Measurements from ENCODE around the gene BCAS1. TPM values are rescaled to one million over a fixed set of nuclear protein-coding genes. Genes with fewer than 3 reads are reported as not detected.
A peak's percentile ranks its signal among the peaks of the same experiment; 100 is the strongest.

The BCAS1 gene
- total RNA-seq, 2 experiments from 2014 or later, result 0.06 TPM; not detected in 1

DNA sequence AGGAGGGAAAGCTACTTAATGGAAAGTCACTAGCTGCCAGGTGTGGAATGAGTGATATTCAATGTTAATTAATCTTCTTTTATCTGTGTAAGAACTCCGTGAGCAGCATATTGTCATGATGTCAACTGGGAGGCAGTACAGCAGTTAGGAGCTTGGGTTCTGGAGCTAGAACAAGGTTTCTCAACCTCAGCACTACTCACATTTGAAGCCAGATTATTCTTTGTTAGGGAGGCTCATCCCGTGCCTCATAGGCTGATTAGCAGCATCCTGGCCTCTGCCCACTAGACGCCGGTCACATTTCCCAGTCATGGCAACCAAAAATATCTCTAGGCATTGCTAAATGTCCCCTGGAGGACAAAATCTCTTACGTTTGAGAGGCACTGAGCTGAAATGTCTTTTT lies 41.2 kb downstream of the BCAS1 start:
- no peak overlapping the region for H3K27ac Mint-ChIP-seq
- no peaks in the 10 kb centered on the region for H3K4me1 Mint-ChIP-seq
- no peaks in the 10 kb centered on the region for H3K36me3 Mint-ChIP-seq (ENCODE audit: low read depth)
- peaks cover 23% of the 10 kb centered on the region for H3K27me3 Mint-ChIP-seq
- H3K9me3 Mint-ChIP-seq, result peaks cover 4% of the 10 kb centered on the region
- DNase-seq, result no peak
- H3K4me3 Mint-ChIP-seq, result no peak overlapping the region
- CTCF ChIA-PET, result interaction anchor here (1.2 kb wide), 1 partner anchor 84 kb away, joined by 3 read pairs; no protein-coding TSS in a partner anchor
- POLR2A ChIA-PET, result no interaction called here

DNA sequence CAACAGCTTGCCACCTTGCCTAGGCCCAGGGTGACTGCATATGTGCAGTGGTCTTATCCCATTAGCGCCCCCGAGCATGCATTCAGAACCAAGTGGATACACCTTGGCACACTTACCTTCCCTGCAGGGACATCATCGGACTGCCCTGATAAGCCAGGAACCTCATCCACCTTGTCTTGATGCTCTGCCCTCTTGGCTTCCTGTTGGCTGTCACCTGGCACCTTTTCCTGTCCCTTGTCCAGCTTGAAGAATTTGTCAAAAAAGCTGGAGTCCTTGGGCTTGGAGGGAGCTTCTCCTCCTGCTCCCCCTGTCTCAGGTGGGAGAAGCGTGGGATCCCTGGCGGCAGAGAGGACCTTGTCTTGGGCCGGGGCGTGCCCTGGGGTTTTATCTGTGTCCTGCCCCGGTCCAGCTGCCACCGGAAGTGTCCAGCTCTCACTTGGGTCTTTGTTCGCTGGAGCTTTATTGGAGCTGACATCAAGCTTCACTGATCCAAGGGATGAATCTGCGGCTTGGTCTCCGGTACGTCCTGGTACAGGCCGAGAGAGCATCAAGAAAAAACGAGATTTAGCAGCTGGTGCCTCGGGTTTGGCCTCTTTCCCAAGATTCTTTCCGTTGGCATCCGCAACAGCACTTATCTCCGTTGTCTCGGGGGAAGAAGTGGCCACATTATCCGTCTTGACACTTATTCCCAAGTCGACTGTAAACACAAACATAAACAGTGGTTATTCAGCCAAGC lies 42.0 kb downstream of the BCAS1 start:
- POLR2A ChIA-PET, result no interaction called here
- no peak overlapping the region for H3K4me3 Mint-ChIP-seq
- CTCF ChIA-PET, result interaction anchor here (0.6 to 1.2 kb wide), 2 partner anchors 83 to 537 kb away, joined by 3 to 4 read pairs; no protein-coding TSS in a partner anchor
- peaks cover 4% of the 10 kb centered on the region for H3K9me3 Mint-ChIP-seq
- DNase-seq, result no peak
- H3K36me3 Mint-ChIP-seq (ENCODE audit: low read depth), result no peaks in the 10 kb centered on the region
- peaks cover 20% of the 10 kb centered on the region for H3K27me3 Mint-ChIP-seq
- no peak overlapping the region for H3K27ac Mint-ChIP-seq
- no peaks in the 10 kb centered on the region for H3K4me1 Mint-ChIP-seq

DNA sequence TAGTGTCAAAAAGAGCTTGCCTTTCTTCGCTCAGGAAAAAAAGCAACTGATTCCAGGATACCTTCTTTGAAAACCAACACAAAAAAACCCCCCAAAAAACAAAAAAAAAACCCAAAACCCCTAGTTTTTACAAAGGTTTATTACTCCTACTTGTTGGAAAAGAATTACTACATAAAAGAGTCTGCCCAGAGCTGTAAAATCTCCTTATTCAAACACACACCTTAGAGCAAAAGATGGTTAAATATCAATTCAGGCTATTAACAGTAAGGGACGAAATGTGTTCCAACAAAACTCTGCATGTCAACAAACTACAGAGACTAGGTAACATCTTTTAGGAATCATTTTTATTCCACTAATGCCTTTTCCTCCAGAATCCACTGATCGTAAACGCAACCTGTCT lies 42.7 kb downstream of the BCAS1 start:
- peaks cover 4% of the 10 kb centered on the region for H3K9me3 Mint-ChIP-seq
- DNase-seq, result no peak
- H3K27me3 Mint-ChIP-seq, result peaks cover 21% of the 10 kb centered on the region
- no peaks in the 10 kb centered on the region for H3K4me1 Mint-ChIP-seq
- H3K36me3 Mint-ChIP-seq (ENCODE audit: low read depth), result no peaks in the 10 kb centered on the region
- H3K4me3 Mint-ChIP-seq, result no peak overlapping the region
- H3K27ac Mint-ChIP-seq, result no peak overlapping the region
- CTCF ChIA-PET, result no interaction called here
- POLR2A ChIA-PET, result no interaction called here

DNA sequence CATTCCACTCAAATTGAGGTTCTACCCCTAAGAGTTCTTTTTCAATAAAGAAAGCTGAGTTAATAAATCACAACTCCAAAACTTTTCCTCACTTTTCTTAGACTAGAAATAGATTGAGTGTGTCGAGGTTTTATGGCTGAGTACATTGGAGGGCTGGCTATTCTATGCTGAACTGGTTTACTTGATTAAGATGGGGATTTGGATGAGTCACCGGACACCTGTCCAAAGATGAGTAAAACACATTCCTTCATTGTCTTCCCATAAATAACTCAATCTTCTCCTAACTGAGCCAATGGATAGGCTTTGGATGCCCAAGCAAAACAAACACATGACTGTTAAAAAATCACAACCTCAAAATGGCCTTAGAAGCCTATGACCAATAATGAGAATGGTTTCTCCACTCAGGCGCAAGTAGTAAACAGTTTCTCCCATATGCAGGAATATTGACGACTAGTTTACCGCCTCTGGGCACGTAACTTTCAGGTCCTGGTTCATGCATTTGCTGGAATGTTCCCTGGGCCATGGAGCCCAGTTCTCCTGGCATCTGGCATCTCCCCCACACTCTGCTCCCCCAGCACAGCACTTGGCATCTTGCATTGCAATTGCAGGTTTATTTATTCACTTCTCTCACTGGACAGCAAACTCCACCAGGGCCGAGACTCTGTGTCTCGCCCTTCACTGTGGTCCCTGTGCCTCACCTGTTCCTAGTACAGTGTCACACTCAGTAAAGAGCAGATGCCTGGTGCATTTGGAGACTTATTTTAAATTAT lies 43.9 kb downstream of the BCAS1 start:
- ChIA-PET POLR2A (no interaction called here), CTCF (no interaction called here)
- Mint-ChIP-seq H3K4me1 (no peaks in the 10 kb centered on the region), H3K27me3 (peaks cover 18% of the 10 kb centered on the region), H3K4me3 (no peak overlapping the region), H3K9me3 (no peaks in the 10 kb centered on the region), H3K36me3 (ENCODE audit: low read depth) (no peaks in the 10 kb centered on the region), H3K27ac (no peak overlapping the region)
- no peak for DNase-seq

DNA sequence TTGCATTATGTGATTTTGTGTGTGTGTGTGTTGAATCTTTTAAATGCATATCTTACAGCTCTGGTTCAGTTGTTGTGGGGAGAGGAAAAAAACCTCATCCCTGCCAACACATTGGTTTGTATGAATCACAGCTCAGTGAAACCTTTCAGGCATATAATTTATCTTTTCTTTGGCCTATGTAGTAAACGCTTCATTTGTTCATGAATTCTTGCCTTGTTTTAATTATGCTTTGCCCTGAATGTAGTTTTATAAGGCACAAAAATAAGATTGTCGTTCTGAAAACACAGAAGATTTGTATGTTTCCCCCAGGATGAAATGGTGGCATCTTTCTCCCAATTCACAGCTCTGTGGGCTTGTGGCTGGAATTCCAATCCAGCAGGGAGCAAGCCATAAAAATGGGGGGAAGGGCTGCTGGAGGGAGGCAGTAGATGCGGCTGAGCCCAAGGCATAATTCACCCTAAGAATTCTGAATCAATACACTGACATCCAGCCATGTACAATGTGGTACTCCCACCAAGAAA lies 45.1 kb downstream of the BCAS1 start:
- Mint-ChIP-seq H3K27me3 (peaks cover 14% of the 10 kb centered on the region), H3K36me3 (ENCODE audit: low read depth) (no peaks in the 10 kb centered on the region), H3K4me3 (no peak overlapping the region), H3K4me1 (no peaks in the 10 kb centered on the region), H3K27ac (no peak overlapping the region), H3K9me3 (no peaks in the 10 kb centered on the region)
- no peak for DNase-seq
- POLR2A ChIA-PET, result no interaction called here
- CTCF ChIA-PET, result interaction anchor here (1.7 kb wide), 1 partner anchor 74 kb away, joined by 4 read pairs; no protein-coding TSS in a partner anchor

DNA sequence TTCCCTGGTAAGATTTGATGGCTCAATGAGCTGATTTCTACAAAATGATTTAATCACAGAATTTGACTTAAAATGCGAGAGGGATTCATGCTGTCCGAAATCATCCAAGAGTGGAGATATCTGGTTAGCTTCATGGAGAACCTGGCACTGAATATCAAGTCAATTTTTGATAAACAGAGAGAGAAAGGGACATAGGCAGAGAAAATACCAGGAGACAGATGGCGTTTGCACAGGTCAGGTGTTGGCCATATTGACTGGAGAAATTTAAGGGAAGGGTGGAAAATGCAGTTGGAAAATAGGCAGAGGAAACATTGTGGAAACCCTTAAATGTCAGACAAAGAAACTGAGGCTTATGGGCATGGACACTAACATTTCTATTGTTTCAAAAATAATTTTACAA lies 47.0 kb downstream of the BCAS1 start:
- Mint-ChIP-seq H3K9me3 (no peaks in the 10 kb centered on the region), H3K4me3 (no peak overlapping the region), H3K4me1 (no peaks in the 10 kb centered on the region), H3K27ac (no peak overlapping the region), H3K27me3 (peaks cover 12% of the 10 kb centered on the region), H3K36me3 (ENCODE audit: low read depth) (no peaks in the 10 kb centered on the region)
- ChIA-PET CTCF (interaction anchor here (1.4 kb wide), 1 partner anchor 8 kb away, joined by 3 read pairs; no protein-coding TSS in a partner anchor), POLR2A (no interaction called here)
- no peak for DNase-seq

DNA sequence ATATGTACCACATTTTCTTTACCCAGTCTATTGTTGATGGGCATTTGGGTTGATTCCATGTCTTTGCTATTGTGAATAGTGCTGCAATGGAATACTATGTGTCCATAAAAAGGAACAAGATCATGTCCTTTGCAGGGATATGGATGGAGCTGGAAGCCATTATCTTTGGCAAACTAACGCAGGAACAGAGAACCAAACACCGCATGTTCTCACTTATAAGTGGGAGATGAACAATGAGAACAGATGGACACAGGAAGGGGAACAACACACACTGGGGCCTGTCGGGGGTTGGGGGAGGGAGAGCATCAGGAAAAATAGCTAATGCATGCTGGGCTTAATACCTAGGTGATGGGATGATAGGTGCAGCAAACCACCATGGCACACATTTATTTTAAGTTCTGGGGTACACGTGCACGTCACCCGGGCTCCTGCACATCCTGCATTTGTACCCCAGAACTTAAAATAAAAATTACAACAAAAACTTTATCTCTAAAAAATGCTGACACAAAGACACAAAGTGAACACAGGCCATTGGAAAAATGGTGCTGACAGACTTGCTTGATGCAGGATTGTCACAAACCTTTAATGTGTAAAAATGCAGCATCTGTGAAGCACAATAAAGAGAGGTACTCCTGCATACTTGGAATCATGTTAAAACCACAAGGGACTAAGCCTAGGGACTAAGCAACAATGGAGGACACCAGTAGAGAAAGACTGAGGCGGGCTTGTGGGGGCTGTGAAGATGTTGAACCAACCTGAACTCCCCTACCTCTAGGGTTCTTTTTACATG lies 48.8 kb downstream of the BCAS1 start:
- DNase-seq, result no peak
- H3K27me3 Mint-ChIP-seq, result peaks cover 14% of the 10 kb centered on the region
- H3K4me1 Mint-ChIP-seq, result peaks cover 8% of the 10 kb centered on the region
- no peaks in the 10 kb centered on the region for H3K36me3 Mint-ChIP-seq (ENCODE audit: low read depth)
- H3K4me3 Mint-ChIP-seq, result no peak overlapping the region
- POLR2A ChIA-PET, result no interaction called here
- H3K9me3 Mint-ChIP-seq, result no peaks in the 10 kb centered on the region
- no peak overlapping the region for H3K27ac Mint-ChIP-seq
- CTCF ChIA-PET, result no interaction called here

DNA sequence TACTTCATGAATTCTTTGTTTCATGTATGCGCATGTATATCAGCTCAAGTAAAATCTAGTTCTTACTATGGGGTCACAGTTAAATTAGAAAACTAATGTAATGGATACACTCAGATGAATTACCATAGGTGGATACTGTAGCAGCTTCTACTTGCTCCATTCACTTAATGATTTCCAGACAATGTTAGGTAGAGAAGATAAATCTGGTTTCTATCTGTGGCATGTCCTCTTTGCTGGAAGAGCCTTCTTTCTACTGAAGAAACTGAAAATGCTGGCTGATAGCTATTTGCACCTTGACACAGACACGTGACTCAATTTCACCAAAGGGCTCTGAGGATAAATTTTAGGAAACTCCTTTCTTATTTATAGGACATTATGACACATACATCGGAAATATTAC lies 49.5 kb downstream of the BCAS1 start:
- H3K27me3 Mint-ChIP-seq, result peaks cover 8% of the 10 kb centered on the region
- ChIA-PET CTCF (no interaction called here), POLR2A (no interaction called here)
- peaks cover 8% of the 10 kb centered on the region for H3K4me1 Mint-ChIP-seq
- H3K27ac Mint-ChIP-seq, result no peak overlapping the region
- no peak overlapping the region for H3K4me3 Mint-ChIP-seq
- no peaks in the 10 kb centered on the region for H3K36me3 Mint-ChIP-seq (ENCODE audit: low read depth)
- no peaks in the 10 kb centered on the region for H3K9me3 Mint-ChIP-seq
- no peak for DNase-seq

DNA sequence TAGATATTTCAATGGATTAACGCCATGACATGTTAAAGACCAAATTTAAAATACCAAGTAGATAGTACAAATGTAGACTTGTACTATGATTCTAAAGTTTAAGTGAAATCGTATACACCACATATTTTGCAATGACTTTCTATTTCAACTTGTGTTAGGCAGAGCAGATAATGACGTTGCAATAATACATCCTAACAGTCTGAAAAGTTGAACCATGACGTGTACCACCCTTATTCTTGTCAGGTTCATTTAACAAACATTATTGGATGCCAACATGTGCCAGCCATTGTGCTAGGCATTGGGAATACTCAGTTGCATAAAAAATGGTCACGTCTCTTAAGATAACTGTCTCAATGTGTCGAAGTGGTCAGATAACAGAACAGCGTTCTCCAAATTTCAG lies 50.0 kb downstream of the BCAS1 start:
- H3K27me3 Mint-ChIP-seq, result peaks cover 7% of the 10 kb centered on the region
- CTCF ChIA-PET, result no interaction called here
- no peak overlapping the region for H3K27ac Mint-ChIP-seq
- H3K4me3 Mint-ChIP-seq, result no peak overlapping the region
- no peak for DNase-seq
- peaks cover 8% of the 10 kb centered on the region for H3K4me1 Mint-ChIP-seq
- no peaks in the 10 kb centered on the region for H3K36me3 Mint-ChIP-seq (ENCODE audit: low read depth)
- H3K9me3 Mint-ChIP-seq, result no peaks in the 10 kb centered on the region
- POLR2A ChIA-PET, result no interaction called here

DNA sequence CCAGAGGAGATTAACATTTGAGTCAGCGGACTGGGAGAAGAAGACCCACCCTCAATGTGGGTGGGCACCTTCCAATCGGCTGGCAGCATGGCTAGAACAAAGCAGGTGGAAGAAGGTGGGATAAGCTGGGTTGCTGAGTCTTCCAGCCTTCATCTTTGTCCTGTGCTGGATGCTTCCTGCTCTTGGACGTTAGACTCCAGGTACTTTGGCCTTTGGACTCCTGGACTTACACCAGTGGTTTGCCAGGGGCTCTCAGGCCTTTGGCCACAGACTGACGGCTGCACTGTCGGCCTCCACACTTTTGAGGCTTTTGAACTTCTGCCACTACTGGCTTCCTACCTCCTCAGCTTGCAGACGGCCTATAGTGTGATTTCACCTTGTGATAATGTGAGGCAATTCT lies 50.8 kb downstream of the BCAS1 start:
- peaks cover 8% of the 10 kb centered on the region for H3K4me1 Mint-ChIP-seq
- no peak for DNase-seq
- POLR2A ChIA-PET, result no interaction called here
- no peak overlapping the region for H3K4me3 Mint-ChIP-seq
- H3K9me3 Mint-ChIP-seq, result no peaks in the 10 kb centered on the region
- H3K27me3 Mint-ChIP-seq, result peaks cover 7% of the 10 kb centered on the region
- CTCF ChIA-PET, result interaction anchor here (0.6 kb wide), 1 partner anchor 188 kb away, joined by 3 read pairs; the partner anchor contains the start of gene PFDN4
- H3K27ac Mint-ChIP-seq, result no peak overlapping the region
- no peaks in the 10 kb centered on the region for H3K36me3 Mint-ChIP-seq (ENCODE audit: low read depth)

DNA sequence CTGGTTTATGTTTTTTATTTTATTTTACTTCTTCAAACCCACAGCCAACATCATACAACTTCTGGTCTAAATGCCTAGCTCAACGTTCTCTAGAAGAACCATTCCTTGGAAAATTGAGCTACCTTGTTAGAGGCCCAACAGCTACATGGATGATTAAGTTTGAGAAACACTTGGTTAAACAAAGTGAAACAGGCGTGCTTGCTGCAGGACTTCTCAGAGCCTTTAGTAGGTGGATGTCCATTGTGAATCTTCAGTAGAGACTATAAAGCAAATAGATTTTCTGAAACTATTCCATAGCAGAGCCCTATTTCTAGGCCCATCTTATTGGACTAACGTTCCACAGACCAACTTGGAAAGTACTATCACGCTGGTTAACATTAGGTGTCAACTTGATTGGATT lies 51.3 kb downstream of the BCAS1 start:
- no peak overlapping the region for H3K4me3 Mint-ChIP-seq
- peaks cover 7% of the 10 kb centered on the region for H3K27me3 Mint-ChIP-seq
- no peaks in the 10 kb centered on the region for H3K36me3 Mint-ChIP-seq (ENCODE audit: low read depth)
- DNase-seq, result no peak
- no peak overlapping the region for H3K27ac Mint-ChIP-seq
- CTCF ChIA-PET, result interaction anchor here (0.6 kb wide), 1 partner anchor 189 kb away, joined by 3 read pairs; the partner anchor contains the start of gene PFDN4
- H3K4me1 Mint-ChIP-seq, result peaks cover 8% of the 10 kb centered on the region
- POLR2A ChIA-PET, result no interaction called here
- no peaks in the 10 kb centered on the region for H3K9me3 Mint-ChIP-seq

DNA sequence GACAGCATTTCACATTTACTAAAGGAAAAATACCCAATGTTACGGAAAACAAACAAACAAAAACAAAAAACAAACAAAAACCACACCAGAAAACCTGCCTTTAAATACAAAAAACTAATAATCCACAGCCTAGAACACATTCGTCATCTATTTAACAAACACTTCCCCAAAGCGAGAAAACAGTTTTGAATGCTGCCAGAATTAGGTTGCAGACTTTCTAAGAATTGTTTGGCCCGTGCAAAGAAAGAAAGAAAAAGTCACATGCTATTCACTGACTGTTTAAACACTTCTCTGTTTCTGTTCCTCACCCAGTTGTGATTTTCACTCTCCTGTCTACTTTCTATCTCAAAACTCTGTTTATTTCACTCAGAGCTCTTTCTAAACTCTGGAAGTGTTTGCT lies 52.5 kb downstream of the BCAS1 start:
- POLR2A ChIA-PET, result no interaction called here
- Mint-ChIP-seq H3K4me1 (peaks cover 8% of the 10 kb centered on the region), H3K27me3 (peaks cover 2% of the 10 kb centered on the region), H3K4me3 (no peak overlapping the region), H3K27ac (peak overlapping the region; percentile 1), H3K9me3 (no peaks in the 10 kb centered on the region), H3K36me3 (ENCODE audit: low read depth) (no peaks in the 10 kb centered on the region)
- CTCF ChIA-PET, result no interaction called here
- DNase-seq, result no peak

DNA sequence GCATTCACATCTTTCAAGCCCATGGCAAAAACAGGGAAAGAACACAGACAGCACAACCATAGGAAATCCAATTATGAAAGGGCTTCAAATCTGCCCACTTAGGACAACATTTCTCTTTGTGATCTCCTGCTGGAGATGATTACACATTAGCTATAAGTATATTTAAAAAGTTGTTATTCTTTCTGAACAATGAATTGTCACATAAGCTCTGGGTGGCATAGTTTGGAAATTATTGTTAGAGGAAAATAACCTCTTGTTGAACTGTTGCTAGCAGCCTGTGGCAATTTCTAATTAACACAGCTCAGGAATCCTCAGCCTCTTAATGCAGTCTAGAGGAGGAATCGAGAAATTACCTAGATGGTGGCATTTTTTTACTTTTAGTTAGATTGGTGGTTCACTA lies 54.9 kb downstream of the BCAS1 start:
- ChIA-PET POLR2A (no interaction called here), CTCF (interaction anchor here (1.4 kb wide), 1 partner anchor 247 kb away, joined by 3 read pairs; no protein-coding TSS in a partner anchor)
- Mint-ChIP-seq H3K9me3 (no peaks in the 10 kb centered on the region), H3K36me3 (ENCODE audit: low read depth) (no peaks in the 10 kb centered on the region), H3K27me3 (peaks cover 2% of the 10 kb centered on the region), H3K27ac (no peak overlapping the region), H3K4me1 (peaks cover 8% of the 10 kb centered on the region), H3K4me3 (no peak overlapping the region)
- no peak for DNase-seq
